Islet precursor cell (in vitro differentiated cells): Measurements from ENCODE around the gene IL36B.

Experiments
- DNase-seq: peaks from one replicate; pipeline ENCODE4 v3.0.0-alpha.2; 2018

The IL36B gene

GRCh38 chr2:113005030-113005509 lies 47.6 kb downstream of the IL36B start, which contains the start of gene IL36A:
IL36A (plus strand) TSS chr2:113005459; CDS start chr2:113005872, 413 bp downstream.
- DNase-seq: no peak

GRCh38 chr2:113002677-113003076 lies 50.0 kb downstream of the IL36B start:
- DNase-seq: no peak

- DNase-seq: no peak
These were observed 52.2 kb downstream of the IL36B start for GRCh38 chr2:113000436-113000835.

- no peak for DNase-seq
These were observed 55.5 kb downstream of the IL36B start for GRCh38 chr2:112997151-112997550.

GRCh38 chr2:112996635-112997034 lies 56.0 kb downstream of the IL36B start:
- DNase-seq: no peak

GRCh38 chr2:112995346-112995920 lies 57.2 kb downstream of the IL36B start:
- DNase-seq: no peak

GRCh38 chr2:112994648-112995047 lies 58.0 kb downstream of the IL36B start:
- no peak for DNase-seq

GRCh38 chr2:112993831-112994230 lies 58.8 kb downstream of the IL36B start:
- no peak for DNase-seq

GRCh38 chr2:112989611-112990010 lies 63.1 kb downstream of the IL36B start:
- DNase-seq: no peak

- no peak for DNase-seq
These were observed 67.6 kb downstream of the IL36B start for GRCh38 chr2:112985090-112985489.

GRCh38 chr2:112980537-112980936 lies 72.1 kb downstream of the IL36B start:
- DNase-seq: no peak

- no peak for DNase-seq
These were observed 72.9 kb downstream of the IL36B start for GRCh38 chr2:112979731-112980130.

- DNase-seq: no peak
These were observed 75.1 kb downstream of the IL36B start, which contains the start of gene IL36G for GRCh38 chr2:112977559-112978056. IL36G (plus strand) TSS chr2:112978006; CDS start chr2:112978639, 633 bp downstream.
